ENCODE data around the gene PI16.

PI16 gene

GRCh38 chr6:37005061-37005810 lies 50.7 kb downstream of the PI16 start, which contains the start of gene FGD2:
Gene FGD2 (plus strand): TSS chr6:37005655. CDS start chr6:37005818, 163 bp downstream.
- DNase-seq, result no peak

- DNase-seq, result no peak
These were observed 51.5 kb downstream of the PI16 start for GRCh38 chr6:37005827-37006567.

GRCh38 chr6:37006793-37007339 lies 52.3 kb downstream of the PI16 start:
- DNase-seq, result no peak

- DNase-seq, result no peak
These were observed 53.0 kb downstream of the PI16 start for GRCh38 chr6:37007340-37008043.

GRCh38 chr6:37008484-37009465 lies 54.2 kb downstream of the PI16 start:
- no peak for DNase-seq

- DNase-seq, result no peak
These were observed 55.9 kb downstream of the PI16 start for GRCh38 chr6:37010402-37010892.

- DNase-seq, result no peak
These were observed 57.3 kb downstream of the PI16 start for GRCh38 chr6:37011656-37012378.

GRCh38 chr6:37013516-37014491 lies 59.3 kb downstream of the PI16 start:
- DNase-seq, result no peak

All from NCI-H1105 treated with DMSO at 0.1 percent for 48 hours (cell line).